Stimulated activated CD8-positive, alpha-beta memory T cell treated with anti-CD3 and anti-CD28 coated beads, Interleukin-7, amount 100 ng/mL, for 48 hours (primary cell): ENCODE results near the gene SFTPA2.
"Not testable (repeated sequence)": the region's sequence is repeated elsewhere in the genome, so short reads cannot be mapped to it uniquely, and the experiment has no call there.

Source experiments
- DNase-seq, 2 donors: peaks; one replicate each; pipeline ENCODE4 v3.0.0-alpha.2; 2020; ENCODE audit warnings: low read depth in 1 of 2; ENCODE audit errors: extremely low read depth in 1 of 2

SFTPA2 gene

GRCh38 chr10:79516532-79517205, 43.5 kb downstream of the SFTPA2 start:
- DNase-seq: not testable (repeated sequence)

- not testable (repeated sequence) for DNase-seq
These were observed 48.2 kb downstream of the SFTPA2 start, which contains the start of gene EIF5AL1 for GRCh38 chr10:79511891-79512583. EIF5AL1 (plus strand) TSS chr10:79512533; CDS start chr10:79512650, 117 bp downstream.

GRCh38 chr10:79509934-79510508, 50.2 kb downstream of the SFTPA2 start:
- DNase-seq: not testable (repeated sequence)

GRCh38 chr10:79509306-79509933, 50.8 kb downstream of the SFTPA2 start:
- not testable (repeated sequence) for DNase-seq

GRCh38 chr10:79508245-79508644, 52.0 kb downstream of the SFTPA2 start:
- not testable (repeated sequence) for DNase-seq

- DNase-seq: no peak
These were observed 52.6 kb downstream of the SFTPA2 start for GRCh38 chr10:79507440-79508167.
